ENCODE results near the gene GRIP2.

GRIP2 gene

DNA sequence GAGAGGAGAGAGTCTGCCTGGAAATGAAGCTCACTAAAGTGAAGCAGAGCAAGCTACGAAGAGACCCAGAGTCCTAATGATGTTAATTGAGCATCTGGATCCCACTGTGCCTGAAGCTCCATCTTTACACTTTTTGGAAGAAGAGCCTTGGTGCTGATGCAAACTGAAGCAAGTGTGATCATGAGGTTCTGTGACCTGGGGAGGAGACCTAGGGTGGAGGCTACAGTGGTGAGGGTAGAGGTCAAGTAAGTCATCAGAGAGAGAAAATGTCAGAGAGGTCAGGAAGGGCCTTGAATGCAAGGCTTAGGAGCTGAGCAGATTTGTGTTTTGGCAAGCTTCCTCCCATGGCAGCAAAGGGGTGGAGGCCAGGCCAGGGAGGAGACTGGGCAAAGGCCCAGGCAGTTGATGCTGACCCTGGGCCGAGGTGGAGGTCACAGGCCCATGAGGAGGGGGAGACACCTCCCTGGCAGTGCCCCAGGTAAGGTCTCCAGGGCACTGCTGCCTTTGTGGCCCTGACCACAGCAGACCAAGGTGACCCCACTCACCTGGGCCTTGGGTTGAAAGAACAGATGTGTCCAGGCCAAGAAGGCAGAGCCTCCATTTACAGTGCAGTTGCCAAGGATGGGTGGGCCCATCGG is 1.6 kb downstream of the GRIP2 start:
- DNase-seq (ENCODE audit: low read depth), result no peak

DNA sequence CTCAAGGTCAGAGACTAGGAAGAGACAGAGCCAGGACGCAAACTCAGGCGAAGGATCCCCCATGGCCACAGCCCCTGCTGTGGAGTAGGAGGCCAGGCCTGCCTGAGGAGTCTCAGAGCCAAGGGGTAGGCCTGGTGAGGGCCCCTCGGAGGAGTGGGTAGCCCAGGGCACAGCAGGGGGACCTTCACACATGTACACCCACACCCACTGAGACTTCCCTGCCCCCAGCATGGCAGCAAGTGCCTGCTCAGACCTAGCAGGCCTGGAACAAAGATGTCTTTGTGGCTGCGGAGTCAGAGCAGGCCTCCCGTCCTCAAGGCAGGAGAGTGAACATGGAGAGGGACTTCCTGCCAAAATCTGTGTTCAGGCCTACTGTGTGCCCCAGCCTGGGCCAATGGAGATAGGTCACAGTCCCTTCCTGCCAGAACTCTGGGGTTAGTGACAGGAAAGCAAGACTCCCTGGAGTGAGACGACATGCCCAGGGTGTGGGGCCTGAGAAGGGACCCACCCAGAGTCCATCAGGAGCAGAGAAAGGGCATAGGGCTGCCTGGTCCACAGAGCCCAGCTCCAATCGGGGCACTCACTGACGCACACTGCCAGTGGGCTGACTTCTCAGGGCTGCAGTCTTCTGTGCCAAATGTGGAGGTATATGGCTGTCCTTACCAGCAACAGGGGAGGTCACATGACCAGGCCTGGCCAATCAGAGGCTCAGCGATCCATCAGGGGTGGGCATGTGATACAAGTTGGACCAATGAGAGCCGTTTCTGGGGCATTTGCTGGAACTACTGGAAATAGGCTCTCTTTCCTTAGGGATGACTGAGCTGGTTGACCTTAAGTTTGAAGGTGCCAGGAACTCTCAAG is 2.3 kb downstream of the GRIP2 start:
- DNase-seq (ENCODE audit: low read depth), result no peak

DNA sequence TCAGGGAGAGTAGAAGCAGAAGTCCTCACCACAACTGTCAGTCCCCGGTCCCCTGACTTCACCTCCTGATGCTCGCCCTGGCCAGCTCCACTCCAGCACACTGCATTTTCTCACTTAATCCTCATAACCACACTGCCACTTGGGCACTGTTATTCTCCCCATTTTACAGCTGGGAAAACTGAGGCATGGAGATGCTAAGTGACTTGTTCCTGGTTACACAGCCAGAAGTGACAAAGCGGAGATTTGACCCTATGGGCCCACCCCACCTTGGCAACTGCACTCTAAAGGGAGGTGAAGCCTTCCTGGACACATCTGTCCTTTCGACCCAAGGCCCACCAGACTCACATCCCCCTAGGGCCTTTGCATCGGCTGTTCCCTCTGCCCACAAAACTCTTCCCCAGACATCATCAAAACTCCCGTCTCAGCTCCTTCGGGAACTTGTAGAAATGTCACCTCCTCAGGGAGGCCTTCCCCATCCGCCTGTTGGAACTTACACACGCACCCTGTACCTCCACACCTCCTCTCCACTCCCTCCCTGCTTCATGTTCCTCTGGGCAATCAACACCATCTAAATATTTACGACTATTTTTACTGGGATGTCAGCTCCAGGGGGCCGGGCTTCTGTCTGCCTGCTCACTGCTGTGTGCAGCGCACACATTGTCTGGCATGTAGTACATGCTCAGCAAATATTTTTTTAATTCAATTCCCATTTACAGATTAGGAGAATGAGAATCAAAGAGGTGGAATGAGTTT is 3.1 kb downstream of the GRIP2 start:
- no peak for DNase-seq (ENCODE audit: low read depth)

DNA sequence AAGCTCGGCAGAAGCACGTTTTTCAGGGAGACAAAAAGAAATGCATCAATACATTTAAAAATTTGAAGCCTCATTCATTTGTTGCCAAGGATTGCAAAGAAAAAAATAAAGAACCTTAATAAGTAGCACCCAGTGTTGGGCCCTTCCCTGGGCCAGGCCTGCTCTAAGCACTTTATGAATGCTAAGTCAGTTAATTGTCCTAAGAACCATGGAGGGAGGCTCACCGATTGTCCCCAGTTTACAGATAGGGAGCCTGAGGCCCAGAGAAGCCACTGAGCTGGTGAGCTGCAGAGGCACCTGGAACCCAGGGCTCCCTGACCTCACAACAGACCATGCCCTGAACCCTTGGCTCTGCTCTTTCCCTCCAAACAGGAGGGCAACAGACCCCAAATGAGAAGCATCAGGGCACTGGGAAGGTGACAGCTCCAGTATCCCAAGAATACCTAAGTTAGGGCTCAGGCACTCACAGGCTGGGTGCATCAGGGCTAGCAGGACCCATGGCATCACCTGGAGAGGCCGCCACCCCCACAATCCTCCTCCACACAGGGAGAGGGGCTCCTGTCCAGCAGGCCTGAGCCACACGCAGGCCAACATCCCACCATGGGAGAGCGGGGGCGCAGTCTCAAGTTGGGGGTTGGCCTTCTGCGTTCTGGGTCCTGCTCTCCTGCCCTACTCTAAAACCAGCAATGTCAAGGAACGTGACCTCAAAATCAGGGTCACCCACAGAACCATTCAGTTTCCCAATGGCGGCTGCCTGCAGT is 3.9 kb downstream of the GRIP2 start:
- no peak for DNase-seq (ENCODE audit: low read depth)

DNA sequence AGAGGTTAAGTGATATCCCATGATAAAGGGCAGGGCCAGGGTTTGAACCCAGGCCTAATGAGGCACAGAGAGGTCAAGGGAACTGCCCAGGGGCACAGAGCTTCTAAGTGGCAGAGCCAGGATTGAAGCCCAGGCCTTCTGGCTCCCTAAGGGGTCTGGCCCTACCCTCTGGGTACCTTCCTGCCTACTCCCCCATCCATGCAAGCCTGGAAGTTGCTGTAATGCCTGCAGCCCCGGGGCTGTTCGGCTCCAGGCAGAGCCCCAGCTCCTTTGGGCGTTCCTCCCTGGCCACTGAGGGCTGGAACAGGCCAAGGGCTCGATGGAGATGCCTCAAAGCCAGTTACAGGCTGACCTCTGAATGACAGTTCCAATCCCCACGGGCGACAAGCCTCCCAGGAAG is 4.5 kb downstream of the GRIP2 start:
- DNase-seq (ENCODE audit: low read depth), result no peak

DNA sequence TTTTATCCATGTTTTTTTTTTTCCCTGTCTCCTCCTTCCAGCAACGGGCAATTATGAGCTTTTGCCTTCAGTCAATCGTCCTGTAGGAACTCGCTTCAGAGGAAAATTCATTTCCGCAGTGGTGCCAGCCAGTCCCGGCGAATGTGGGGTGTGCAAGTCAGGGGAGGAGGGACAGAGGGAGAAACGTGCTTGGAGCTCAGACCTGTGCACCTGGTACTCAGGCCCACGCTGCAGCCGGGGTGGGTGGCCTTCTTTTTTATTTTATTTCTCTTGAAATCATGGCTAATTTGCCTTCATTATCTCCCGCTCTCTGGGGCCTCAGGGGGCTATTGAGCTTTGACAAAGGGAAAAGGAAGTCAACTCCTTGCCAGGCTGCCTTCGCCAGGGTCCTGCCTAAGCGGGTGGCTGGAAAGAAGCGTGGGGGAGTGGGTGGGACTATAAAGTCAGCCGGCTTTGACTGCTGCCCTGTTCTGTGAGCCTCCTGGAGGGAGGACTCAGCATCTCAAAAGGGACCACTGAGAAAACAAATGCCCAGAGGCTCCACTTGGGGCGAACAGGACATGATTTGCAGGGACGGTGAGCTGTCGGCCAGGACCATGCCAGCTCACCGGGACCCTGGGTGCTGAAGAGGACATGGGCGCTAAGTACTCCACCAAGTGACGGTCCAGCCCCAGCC is 5.5 kb downstream of the GRIP2 start:
- DNase-seq (ENCODE audit: low read depth), result no peak

DNA sequence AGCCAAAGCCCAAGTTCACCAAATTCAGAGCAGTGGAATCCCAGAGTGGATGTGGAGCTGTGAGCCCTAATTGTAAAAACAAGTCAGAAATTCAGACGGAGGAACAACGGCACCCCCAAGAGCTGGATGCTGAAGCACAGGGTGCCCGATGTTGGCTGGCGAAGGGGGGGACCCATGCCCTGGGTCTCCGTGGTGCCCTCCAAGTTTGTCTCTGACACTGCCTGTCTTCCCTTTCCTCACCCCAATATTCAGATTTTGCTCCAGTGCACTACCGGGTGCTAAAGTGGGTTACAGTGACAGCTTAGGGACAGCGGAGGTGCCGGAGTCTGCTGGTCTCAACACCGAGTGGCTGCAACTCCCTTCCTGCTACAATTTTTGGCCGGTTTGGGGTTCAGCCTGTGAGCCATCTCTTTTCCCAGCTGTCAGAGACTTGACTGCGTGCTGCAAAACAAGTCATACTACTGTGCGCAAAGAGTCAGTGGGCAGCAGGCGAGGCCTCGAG is 6.6 kb downstream of the GRIP2 start:
- DNase-seq (ENCODE audit: low read depth), result no peak

DNA sequence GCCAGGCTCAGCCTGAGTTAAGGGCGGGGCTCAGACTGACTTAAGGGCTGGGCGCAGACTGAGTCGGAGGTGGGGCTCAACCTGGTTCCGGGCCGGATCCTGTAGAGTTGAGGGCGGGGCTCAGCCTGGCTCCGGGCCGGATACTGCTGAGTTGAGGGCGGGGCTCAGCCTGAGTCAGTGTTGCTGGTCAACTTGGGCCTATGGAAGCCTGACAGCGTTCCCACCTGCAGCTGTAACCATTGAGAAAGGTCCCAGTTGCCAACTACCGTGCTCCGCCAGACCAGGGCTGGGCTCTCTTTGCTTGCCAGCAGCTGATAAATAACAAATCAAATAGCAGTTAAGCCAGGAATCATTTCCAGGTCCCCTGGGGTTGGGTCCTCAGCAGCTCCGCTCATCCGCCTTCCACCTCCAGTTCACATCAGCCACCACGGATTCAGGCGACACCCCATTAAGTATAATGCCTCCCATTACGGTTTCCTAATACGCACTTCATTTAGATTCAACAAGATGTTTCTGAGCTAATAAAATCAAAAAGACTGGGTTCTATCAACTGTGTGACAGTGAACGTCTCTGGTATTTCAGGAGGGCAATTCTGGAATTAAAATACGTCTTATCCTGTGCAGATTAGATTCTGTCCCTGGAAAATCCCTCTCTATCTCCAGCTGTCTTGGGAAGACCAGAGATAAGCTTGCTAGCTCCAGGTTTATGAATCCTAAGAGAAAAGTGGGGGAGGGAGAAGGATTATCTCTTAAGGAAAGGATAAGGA is 7.3 kb downstream of the GRIP2 start:
- DNase-seq (ENCODE audit: low read depth), result no peak

DNA sequence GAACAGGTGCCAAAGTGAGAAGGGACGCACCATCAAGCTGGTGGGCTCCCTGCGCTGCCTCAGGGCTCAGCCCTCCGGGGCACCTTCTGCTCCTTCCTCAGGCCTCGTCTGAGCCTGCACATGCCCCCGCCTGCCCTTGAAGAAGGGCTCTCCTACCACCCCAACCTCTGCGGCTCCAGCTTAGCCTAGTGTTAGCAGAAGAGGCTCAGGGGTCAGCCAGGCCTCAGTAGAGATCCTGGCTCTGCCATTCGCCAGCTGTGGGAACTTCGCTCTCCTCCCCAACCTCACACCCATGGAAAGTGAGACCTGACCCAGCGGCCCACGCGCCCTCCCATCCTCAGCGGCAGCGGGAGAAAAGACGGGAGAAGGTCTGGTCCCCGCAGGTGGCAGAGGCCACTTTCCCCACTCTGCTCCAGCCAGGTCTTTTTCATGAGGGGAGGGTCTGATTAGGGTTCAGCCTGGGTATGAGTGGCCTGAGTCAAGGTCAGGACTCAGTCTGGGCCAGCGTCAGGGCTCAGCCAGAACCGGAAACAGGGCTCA is 8.2 kb downstream of the GRIP2 start:
- DNase-seq (ENCODE audit: low read depth), result no peak

DNA sequence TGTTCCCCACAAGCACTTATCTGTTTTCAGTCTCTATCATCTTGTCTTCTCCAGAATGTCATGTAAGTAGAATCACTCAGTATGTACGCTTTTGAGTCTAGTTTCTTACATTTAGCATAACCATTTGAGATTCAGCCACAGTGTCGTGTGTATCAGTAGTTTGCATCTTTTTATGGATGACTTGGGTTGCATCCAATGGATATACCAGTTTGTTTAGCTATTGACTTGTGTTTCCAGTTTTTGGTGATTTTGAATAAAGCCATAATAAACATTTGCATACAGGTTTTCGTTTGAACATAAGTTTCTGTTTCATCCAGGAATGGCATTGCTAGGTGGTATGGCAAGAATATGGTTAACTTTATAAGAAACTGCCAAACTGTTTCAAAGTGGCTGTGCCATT is 12.1 kb downstream of the GRIP2 start:
- no peak for DNase-seq (ENCODE audit: low read depth)

DNA sequence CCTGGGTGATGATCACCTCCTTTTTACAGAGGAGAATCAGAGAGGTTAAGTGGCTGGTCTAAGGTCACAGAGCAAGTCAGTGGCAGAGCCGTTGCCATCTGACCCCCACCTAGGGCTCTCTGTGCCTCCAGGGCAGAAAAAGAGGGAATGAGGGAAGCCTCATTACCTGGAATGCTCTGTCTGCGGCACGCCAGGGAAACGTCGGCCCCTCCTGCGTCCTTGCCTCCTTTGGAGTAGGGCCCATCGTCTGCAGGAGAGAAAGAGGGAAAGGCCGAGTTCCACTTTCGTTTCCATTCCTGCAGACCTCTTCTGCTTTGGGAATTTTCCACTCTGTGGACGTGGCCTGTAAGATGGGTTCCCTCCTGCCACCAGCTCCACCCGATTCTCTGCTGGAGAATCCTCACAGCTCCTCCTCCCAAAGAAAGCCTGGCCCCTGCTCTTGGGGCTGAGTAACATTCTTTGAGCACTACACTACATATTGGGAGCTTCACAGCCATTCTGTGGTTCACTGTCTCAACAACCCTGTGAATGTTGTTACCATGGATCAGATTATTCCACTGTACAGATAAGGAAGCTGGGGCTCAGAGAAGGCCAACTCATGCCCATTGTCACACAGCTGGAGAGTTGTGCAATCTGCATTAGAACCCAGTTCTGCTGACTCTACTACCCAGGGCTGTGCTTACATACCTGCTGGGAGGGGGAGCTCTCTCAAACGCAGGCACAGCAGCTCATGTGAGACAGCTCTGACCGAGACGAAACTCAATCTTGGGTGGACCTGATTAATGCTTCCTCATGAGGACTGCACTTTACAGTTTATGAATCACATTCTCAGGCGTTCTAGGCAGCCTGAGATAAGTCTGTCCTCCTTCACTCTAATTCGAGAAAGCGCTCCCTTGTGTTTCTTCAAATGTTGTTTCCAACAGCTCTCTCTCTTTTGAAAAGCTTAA is 14.2 kb downstream of the GRIP2 start:
- DNase-seq (ENCODE audit: low read depth), result no peak

DNA sequence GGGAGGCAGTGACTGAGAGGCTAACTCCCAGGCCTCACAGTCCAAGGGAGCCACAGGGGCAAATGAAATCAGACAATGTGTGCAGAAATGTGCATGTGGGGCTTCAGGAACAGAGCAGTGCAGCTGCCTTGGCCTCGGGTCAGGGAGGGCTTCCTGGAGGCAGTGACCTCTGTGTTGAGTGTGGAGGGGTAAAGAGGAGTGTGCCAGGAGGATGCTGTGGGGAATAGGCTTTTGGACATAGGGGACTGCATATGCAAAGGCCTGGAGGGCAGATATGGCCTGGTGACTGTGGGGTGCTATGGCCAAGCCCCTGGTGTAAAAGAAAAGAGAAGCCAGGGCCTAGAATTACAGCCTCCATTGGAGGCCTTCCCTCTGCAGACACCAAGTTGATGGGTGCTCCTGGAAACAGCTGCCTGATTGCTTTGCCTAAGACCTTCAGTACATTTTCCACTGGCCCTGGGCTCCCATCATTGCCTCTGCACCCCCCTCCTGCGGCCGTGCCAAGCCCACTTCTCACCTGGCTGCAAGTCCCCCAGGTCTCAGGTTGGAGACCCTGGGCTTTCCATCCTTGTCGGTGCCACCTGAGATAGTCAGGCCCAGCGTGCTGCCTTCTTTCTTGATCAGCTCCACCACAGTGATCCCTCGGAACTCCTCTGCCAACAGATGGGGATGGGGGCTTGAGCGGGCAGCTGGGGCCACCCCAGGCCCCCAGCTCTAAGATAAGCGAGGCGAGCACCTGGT is 15.1 kb downstream of the GRIP2 start:
- DNase-seq (ENCODE audit: low read depth), result no peak

DNA sequence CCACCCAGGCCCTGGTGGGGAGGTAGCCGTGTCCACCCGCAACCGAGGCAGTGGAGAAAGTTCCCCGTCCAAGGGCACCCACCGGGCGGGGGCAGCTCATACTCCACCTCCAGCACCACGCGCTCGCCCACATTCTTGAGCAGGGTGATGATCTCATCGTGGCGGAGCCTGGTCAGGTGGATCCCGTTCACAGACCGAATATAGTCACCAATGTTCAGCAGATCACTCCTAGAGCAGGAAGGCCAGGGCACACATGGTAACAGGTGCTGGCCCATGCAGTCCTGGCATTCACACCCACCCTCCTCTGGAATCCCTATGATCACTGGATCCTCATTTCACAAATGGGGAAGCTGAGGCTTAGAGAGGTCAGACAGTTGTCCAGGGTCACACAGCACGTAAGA is 15.8 kb downstream of the GRIP2 start:
- no peak for DNase-seq (ENCODE audit: low read depth)

DNA sequence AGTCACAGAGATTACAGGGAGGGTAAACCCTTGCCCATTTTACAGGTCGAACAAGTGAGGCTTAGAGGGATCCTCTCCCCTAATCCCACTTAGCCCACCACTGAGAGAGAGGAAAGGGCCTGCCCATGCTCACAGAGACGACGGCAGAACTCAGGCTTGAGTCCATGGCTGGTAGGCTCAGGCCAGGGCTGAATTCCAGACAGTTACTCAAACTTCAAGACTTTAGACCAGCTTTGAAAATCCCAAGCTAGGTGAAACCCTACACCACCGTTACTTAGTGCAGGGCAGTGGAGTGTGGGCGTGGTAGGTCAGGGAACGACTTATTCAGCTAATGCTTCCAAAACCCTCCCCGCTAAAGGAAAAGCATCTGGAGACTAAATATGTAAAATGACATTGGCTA is 16.4 kb downstream of the GRIP2 start:
- DNase-seq (ENCODE audit: low read depth), result no peak

DNA sequence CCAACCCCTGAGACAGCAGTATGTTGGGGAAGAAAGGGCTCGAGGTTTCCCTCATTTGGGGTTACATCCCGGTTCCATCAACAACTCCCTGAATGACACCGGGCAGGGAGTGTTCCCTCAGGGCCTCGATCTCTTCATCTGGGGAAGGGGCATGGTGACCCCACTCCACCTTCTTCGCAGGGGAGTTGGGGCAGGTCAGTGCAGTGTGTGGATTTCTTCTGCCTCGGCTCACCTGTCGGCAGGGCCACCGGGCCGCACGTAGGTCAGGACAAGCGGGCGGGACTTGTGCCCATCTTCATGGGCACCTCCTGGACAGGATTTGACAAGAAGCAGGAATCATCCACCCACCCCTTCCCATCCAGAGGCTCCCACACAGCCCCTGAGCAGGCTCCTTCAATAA is 17.4 kb downstream of the GRIP2 start:
- no peak for DNase-seq (ENCODE audit: low read depth)

DNA sequence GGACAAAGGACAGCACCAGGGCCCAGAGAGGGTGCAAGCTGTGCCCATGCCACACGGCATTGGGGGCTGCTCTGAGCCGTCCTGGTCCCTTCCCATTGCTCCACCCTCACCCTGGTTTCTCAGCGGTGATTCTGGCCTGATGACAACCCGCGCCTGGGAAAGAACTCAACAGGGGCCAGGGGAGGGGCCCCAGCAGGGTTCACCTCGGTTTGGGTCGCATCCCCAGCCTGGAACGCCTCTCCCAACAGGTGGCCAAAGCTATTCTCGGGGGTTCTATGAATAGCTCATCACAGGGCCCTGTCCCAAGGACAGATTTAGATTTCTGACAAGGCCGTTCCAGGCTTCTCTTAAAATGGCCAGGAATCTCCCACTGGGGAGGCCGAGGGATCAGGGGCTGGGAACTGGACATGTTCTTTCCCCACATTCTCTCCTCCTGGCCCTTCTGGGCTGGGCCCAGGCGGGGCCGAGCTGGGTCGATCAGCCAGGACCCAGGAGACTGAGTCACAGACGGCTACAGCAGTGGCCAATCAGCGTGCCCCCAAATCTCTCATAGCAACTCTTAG is 17.9 kb downstream of the GRIP2 start:
- DNase-seq (ENCODE audit: low read depth), result no peak

DNA sequence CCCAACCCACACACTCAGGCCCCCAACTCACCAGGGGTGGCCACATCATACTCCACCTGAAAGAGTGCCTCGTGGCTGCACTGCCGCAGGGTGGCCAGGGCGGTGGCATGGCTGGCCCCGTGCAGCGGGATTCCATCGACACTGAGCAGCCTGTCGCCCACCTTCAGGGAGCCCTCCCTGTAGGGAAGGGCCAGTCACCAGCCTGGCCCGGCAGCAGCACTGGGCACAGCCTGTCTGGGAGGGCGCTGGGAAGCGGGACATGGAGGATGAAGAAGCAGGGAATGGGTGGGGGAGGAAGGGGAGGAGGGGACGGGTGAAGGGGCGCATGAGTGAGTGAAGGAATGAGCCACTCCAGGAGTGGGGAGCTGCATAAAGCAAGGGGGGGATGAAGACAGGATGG is 18.5 kb downstream of the GRIP2 start:
- DNase-seq (ENCODE audit: low read depth), result no peak

DNA sequence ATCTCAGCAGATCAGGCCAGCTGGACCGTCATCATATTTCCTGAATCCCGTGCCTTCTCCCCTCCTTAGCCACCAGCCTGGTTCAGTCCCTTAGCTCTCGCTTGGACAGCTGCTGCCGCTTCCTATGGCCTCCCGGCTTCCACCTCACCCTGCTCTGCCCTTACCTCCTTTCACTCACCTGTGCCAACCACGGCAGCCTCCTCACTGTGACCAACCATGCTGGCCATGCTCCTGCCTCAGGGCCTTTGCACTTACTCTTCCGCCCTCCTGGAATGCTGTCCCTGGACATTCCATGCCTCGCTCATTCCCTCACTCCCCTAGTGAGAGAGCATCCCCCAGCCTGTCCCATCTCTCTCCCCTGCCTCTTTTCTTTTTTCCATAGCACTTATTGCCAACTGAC is 19.2 kb downstream of the GRIP2 start:
- no peak for DNase-seq (ENCODE audit: low read depth)
